ENCODE data around the gene GUK1.

The GUK1 gene

GRCh38 chr1:228162286-228163006 lies 22.4 kb downstream of the GUK1 start:
- no peak overlapping the region for H3K27ac ChIP-seq
- no peak for TF ChIP-seq CTCF (conservative IDR thresholded peaks at IDR 0.05)
- TF ChIP-seq ZFX (IDR thresholded peaks at IDR 0.05): no peak

GRCh38 chr1:228163007-228163753 lies 23.1 kb downstream of the GUK1 start:
- H3K27ac ChIP-seq: no peak overlapping the region
- no peak for TF ChIP-seq CTCF (conservative IDR thresholded peaks at IDR 0.05)
- no peak for TF ChIP-seq ZFX (IDR thresholded peaks at IDR 0.05)

- TF ChIP-seq CTCF (conservative IDR thresholded peaks at IDR 0.05): no peak
- TF ChIP-seq ZFX (IDR thresholded peaks at IDR 0.05): no peak
- H3K27ac ChIP-seq: no peak overlapping the region; the same call in 1 of the 2 replicates
These were observed 23.9 kb downstream of the GUK1 start for GRCh38 chr1:228163776-228164519.

GRCh38 chr1:228164561-228165371 lies 24.7 kb downstream of the GUK1 start:
- H3K27ac ChIP-seq: peak overlapping the region; percentile 94
- TF ChIP-seq CTCF (conservative IDR thresholded peaks at IDR 0.05) (no peak), ZFX (IDR thresholded peaks at IDR 0.05) (no peak)

GRCh38 chr1:228165372-228166169 lies 25.5 kb downstream of the GUK1 start, which contains the start of gene IBA57:
IBA57 (plus strand) TSS chr1:228165804; CDS start chr1:228165817, 13 bp downstream.
- peak within 1 kb of the TSS; percentile 94 for H3K27ac ChIP-seq
- TF ChIP-seq CTCF (conservative IDR thresholded peaks at IDR 0.05) (peak; percentile 99), ZFX (IDR thresholded peaks at IDR 0.05) (peak; percentile 88; the same call in 1 of the 2 replicates)
